Tibial nerve (tissue), 4 donors: ENCODE data around the gene ATF7IP. TPM values are rescaled to one million over a fixed set of nuclear protein-coding genes. Genes with fewer than 3 reads are reported as not detected.
"Not testable (repeated sequence)": the region's sequence is repeated elsewhere in the genome, so short reads cannot be mapped to it uniquely, and the experiment has no call there.

ENCODE experiments used
- DNase-seq, 2 donors: peaks; one replicate each; pipeline ENCODE4 v3.0.0-alpha.2; 2019; ENCODE audit warnings: low spot score in 2 of 2
- H3K27ac ChIP-seq, 4 donors: fragments of 200-600 bp; sonication (generic) in 3 of 4; one replicate each; pipeline ENCODE4 v1.5.1; 2017 to 2019; ENCODE audit warnings: mild to moderate bottlenecking in 1 of 4
- H3K27me3 ChIP-seq, 2 donors: fragments of 200-600 bp; sonication (generic) in 1 of 2; one replicate each; pipeline versions ENCODE4 v1.5.1 to v1.6.0; 2017 to 2019
- H3K36me3 ChIP-seq, 3 donors: fragments of 200-600 bp; sonication (generic); one replicate each; pipeline ENCODE4 v1.5.1; 2018 to 2019
- H3K4me1 ChIP-seq, 4 donors: fragments of 200-600 bp; sonication (generic) in 3 of 4; one replicate each; pipeline ENCODE4 v1.5.1; 2017 to 2019
- H3K4me3 ChIP-seq, 4 donors: fragments of 200-600 bp; sonication (generic) in 3 of 4; one replicate each; pipeline ENCODE4 v1.5.1; 2017 to 2019; ENCODE audit warnings: mild to moderate bottlenecking in 1 of 4, moderate library complexity in 1 of 4
- H3K9me3 ChIP-seq, 4 donors: fragments of 200-600 bp; sonication (generic) in 3 of 4; one replicate each; pipeline ENCODE4 v1.5.1; 2017 to 2019
- EP300 ChIP-seq, 2 donors: sonication (generic); formaldehyde crosslinking; IDR thresholded peaks; one replicate each; pipeline ENCODE4 v1.6.1; 2017; ENCODE audit warnings: antibody characterized with exemption in 2 of 2, mild to moderate bottlenecking in 1 of 2
- POLR2A ChIP-seq, 2 donors: fragments of 450-650 bp; IDR thresholded peaks; one replicate each; pipeline ENCODE4 v1.6.1; 2017; ENCODE audit warnings: antibody characterized with exemption in 2 of 2, mild to moderate bottlenecking in 2 of 2, moderate library complexity in 2 of 2
- WGBS, 2 donors: methylation state at CpG; one replicate each; pipeline ENCODE4 v1.1.5; 2018; 5-methylcytosine and 5-hydroxymethylcytosine counted together
- total RNA-seq, 4 donors: library from RNA; depleted of rRNA; stranded (reverse); fragments of >200 nt; gene quantifications; one replicate each; pipeline ENCODE4 v1.1.0, GENCODE V29; 2016
- TF ChIP-seq, protein P1 (sequence below), 5 experiments: fragments of 200-600 bp in 3 of 5; fragments of 450-650 bp in 2 of 5; sonication (generic) in 3 of 5; IDR thresholded peaks; one replicate each; pipeline ENCODE4 v1.5.1; 2016 to 2019; ENCODE audit warnings: antibody characterized with exemption in 5 of 5, mild to moderate bottlenecking in 3 of 5, moderate library complexity in 2 of 5

The ATF7IP gene
- total RNA-seq, 4 donors from 2014 or later = 35.5 to 63.4 (median 48.2) TPM

GRCh38 chr12:14400599-14400998 lies 35.1 kb downstream of the ATF7IP start:
- DNase-seq = no peak
- H3K36me3 ChIP-seq = peaks cover 0 to 17% (median 0%) of the 10 kb centered on the region in 3 donors
- WGBS, 2 donors = 77 to 85% methylated on average over 1 of the region's 1 CpG

GRCh38 chr12:14401267-14401666 lies 35.8 kb downstream of the ATF7IP start:
- Histone ChIP-seq H3K36me3 (peaks cover 0 to 17% (median 0%) of the 10 kb centered on the region in 3 donors), H3K9me3 (peaks cover 0 to 32% (median 8%) of the 10 kb centered on the region in 4 donors), H3K4me1 (peaks cover 0 to 27% (median 15%) of the 10 kb centered on the region in 4 donors)
- H3K27ac ChIP-seq, H3K27me3 ChIP-seq, DNase-seq, H3K4me3 ChIP-seq: not testable (repeated sequence)
- WGBS, 2 donors = 79 to 85% methylated on average over 6 of the region's 6 CpGs

More at GRCh38 chr12:14400599-14400998, 35.1 kb downstream of the ATF7IP start:
- Histone ChIP-seq H3K27ac (no peak overlapping the region), H3K4me1 (peaks cover 0 to 26% (median 16%) of the 10 kb centered on the region in 4 donors), H3K9me3 (peaks cover 0 to 32% (median 8%) of the 10 kb centered on the region in 4 donors), H3K27me3 (no peaks in the 10 kb centered on the region), H3K4me3 (no peak overlapping the region)
- TF ChIP-seq POLR2A (IDR thresholded peaks at IDR 0.05) = no peak
- TF ChIP-seq, protein P1, sequence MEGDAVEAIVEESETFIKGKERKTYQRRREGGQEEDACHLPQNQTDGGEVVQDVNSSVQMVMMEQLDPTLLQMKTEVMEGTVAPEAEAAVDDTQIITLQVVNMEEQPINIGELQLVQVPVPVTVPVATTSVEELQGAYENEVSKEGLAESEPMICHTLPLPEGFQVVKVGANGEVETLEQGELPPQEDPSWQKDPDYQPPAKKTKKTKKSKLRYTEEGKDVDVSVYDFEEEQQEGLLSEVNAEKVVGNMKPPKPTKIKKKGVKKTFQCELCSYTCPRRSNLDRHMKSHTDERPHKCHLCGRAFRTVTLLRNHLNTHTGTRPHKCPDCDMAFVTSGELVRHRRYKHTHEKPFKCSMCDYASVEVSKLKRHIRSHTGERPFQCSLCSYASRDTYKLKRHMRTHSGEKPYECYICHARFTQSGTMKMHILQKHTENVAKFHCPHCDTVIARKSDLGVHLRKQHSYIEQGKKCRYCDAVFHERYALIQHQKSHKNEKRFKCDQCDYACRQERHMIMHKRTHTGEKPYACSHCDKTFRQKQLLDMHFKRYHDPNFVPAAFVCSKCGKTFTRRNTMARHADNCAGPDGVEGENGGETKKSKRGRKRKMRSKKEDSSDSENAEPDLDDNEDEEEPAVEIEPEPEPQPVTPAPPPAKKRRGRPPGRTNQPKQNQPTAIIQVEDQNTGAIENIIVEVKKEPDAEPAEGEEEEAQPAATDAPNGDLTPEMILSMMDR (IDR thresholded peaks at IDR 0.05) = no peak

DNA sequence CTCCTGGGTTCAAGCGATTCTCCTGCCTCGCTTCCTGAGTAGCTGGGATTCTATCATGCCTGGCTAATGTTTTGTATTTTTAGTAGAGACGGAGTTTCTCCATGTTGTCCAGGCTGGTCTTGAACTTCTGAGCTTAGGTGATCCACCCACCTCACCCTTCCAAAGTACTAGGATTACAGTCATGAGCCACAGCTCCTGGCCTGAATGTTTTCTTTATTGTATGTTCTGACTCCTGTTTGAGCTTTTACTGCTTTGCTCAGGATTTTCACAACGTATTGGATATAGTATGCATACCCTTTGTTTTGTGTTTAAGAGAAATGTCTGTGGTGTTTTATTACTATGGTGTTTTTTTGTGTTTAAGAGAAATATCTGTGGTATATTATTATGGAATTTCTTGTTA lies 37.2 kb downstream of the ATF7IP start:
- Histone ChIP-seq H3K4me1 (peaks cover 0 to 33% (median 16%) of the 10 kb centered on the region in 4 donors), H3K9me3 (peaks cover 0 to 28% (median 8%) of the 10 kb centered on the region in 4 donors), H3K36me3 (peaks cover 0 to 10% (median 0%) of the 10 kb centered on the region in 3 donors), H3K27me3 (no peaks in the 10 kb centered on the region), H3K4me3 (no peak overlapping the region), H3K27ac (peak overlapping the region in 1 of 4 donors; percentile 56)
- no peak for TF ChIP-seq POLR2A (IDR thresholded peaks at IDR 0.05)
- TF ChIP-seq EP300 (IDR thresholded peaks at IDR 0.05) = no peak
- TF ChIP-seq, protein P1 (IDR thresholded peaks at IDR 0.05) = no peak
- 73 to 80% methylated on average over 4 of the region's 4 CpGs for WGBS, 2 donors
- DNase-seq = no peak

DNA sequence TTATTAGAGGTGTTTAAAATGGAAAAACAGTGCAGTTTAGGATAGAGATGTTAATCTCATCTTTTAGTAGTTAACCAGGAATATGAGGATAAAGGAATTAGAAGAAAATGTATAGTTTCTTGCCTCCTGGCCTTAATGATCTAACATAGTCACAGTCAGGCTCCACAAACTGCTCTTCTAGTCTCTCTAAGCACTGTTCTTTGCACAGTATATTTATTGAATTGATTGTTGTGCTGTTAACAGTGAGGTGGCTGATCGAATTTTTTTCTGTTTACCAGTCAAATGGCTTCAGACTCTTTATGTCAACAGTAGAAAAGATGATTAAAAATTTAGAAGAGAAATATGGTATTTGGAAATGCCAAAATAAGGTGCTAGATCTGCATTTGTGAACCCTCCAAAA lies 37.8 kb downstream of the ATF7IP start:
- Histone ChIP-seq H3K9me3 (peaks cover 0 to 28% (median 8%) of the 10 kb centered on the region in 4 donors), H3K36me3 (peaks cover 0 to 10% (median 0%) of the 10 kb centered on the region in 3 donors), H3K4me3 (no peak overlapping the region), H3K27ac (peak overlapping the region in 3 of 4 donors; percentile 13 to 71 (median 56)), H3K27me3 (no peaks in the 10 kb centered on the region), H3K4me1 (peaks cover 0 to 38% (median 20%) of the 10 kb centered on the region in 4 donors)
- TF ChIP-seq EP300 (IDR thresholded peaks at IDR 0.05) (no peak), POLR2A (IDR thresholded peaks at IDR 0.05) (no peak)
- TF ChIP-seq, protein P1 (IDR thresholded peaks at IDR 0.05) = no peak
- no peak for DNase-seq
- WGBS, 2 donors = 3 to 35% methylated on average over 1 of the region's 1 CpG

DNA sequence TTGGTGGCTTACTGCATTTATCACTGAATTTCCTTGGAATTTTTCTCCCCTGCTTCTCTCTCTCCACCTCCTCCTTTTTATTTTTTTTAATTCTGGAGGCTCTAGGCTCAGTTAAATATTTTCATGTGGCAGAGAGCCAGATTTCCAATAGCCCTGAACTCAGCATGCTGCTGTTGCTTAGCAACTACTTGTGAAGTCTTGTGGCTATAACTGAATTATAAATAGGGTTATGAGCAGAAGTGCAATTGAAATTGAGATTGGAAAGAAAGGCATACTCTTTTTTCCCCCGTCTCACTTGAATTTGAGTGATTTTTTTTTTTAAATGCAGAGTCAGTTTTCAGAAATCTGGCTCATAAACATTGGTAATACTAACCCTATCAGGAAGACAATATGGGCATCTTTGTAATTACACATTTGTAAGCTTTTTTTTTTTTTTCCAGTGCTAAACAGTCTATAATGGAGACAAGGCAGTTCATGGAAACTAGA lies 38.3 kb downstream of the ATF7IP start:
- DNase-seq = no peak
- 14% methylated on average over 1 of the region's 1 CpG for WGBS, 2 donors
- peaks cover 0 to 43% (median 22%) of the 10 kb centered on the region in 4 donors for H3K4me1 ChIP-seq
- no peaks in the 10 kb centered on the region for H3K27me3 ChIP-seq
- H3K4me3 ChIP-seq = no peak overlapping the region
- TF ChIP-seq EP300 (IDR thresholded peaks at IDR 0.05) (no peak), POLR2A (IDR thresholded peaks at IDR 0.05) (no peak)
- TF ChIP-seq, protein P1 (IDR thresholded peaks at IDR 0.05) = no peak
- H3K36me3 ChIP-seq = peaks cover 0 to 9% (median 0%) of the 10 kb centered on the region in 3 donors
- H3K9me3 ChIP-seq = peaks cover 0 to 25% (median 7%) of the 10 kb centered on the region in 4 donors
- H3K27ac ChIP-seq = peak overlapping the region in 3 of 4 donors; percentile 13 to 71 (median 56)

DNA sequence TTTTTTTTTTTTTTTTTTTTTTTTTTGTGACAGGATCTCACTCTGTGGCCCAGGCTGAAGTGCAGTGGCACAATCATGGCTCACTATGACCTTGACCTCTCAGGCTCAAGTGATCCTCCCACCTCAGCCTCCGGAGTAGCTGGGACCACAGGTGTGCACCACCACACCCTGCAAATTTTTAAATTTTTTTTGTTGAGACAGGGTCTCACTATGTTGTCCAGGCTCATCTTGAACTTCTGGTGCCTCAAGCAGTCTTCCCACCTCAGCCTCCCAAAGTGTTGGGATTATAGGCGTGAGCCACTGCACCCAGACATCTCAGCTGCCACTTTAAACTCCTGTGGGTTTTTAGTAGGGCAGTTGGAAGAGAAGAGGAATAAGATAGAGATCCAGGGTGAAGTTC lies 39.9 kb downstream of the ATF7IP start:
- 93 to 97% methylated on average over 2 of the region's 2 CpGs for WGBS, 2 donors

More for the DNA sequence above, 39.9 kb downstream of the ATF7IP start:
- H3K9me3 ChIP-seq, H3K36me3 ChIP-seq, H3K27me3 ChIP-seq, DNase-seq, H3K27ac ChIP-seq, H3K4me3 ChIP-seq: not testable (repeated sequence)
- peaks cover 0 to 49% (median 24%) of the 10 kb centered on the region in 4 donors for H3K4me1 ChIP-seq
